ENCODE data around the gene FARP2. TPM values are rescaled to one million over a fixed set of nuclear protein-coding genes. Genes with fewer than 3 reads are reported as not detected.
"Not testable (repeated sequence)": the region's sequence is repeated elsewhere in the genome, so short reads cannot be mapped to it uniquely, and the experiment has no call there.

The FARP2 gene
- total RNA-seq, 1 donor from 2014 or later, result 79.2 TPM

DNA sequence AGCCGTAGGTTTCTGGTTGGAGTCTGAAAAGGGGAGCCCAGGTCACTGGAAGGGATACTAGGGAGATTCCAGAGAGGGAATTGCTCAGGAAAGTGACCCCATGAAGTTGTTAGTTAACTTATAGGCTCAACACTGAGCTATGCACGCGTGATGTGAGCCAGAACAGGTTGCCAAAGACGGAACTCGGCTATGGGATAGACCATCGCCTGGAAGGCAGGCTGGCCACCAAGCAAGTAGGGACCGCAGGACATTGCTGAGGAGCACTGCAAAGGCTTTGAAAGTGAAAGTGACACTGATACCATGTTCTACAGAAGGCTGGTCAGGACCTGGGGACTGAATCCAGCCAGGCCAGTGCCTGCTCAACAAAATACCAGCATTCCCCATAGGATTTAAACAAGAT is 7.3 kb downstream of the FARP2 start:
- DNase-seq (ENCODE audit: low spot score), result no peak

GRCh38 chr2:241364781-241365180 is 8.7 kb downstream of the FARP2 start:
- no peak for DNase-seq (ENCODE audit: low spot score)

DNA sequence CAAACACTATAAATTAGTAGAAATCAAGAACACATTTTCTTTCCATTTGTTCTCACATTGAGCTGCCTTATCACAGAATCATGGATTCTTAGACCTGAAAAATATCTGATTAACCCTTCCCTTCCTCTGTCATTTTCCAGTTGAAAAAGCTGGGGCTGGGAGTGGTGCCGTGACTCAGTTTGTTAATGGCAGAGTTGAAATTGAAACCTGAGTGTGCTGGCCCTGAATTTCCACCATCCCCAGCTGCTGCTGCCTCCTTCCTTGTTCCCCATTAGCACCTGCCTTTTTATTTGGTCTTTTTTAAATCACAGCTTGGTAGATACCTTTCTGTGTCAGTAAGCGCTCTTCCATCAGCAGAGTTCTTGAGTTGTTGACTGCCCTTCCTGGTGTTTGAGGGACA is 10.6 kb downstream of the FARP2 start:
- no peak for DNase-seq (ENCODE audit: low spot score)

- DNase-seq (ENCODE audit: low spot score), result no peak
These were observed 12.6 kb downstream of the FARP2 start for GRCh38 chr2:241368643-241369042.

- DNase-seq (ENCODE audit: low spot score), result no peak
These were observed 16.4 kb downstream of the FARP2 start for GRCh38 chr2:241372361-241372992.

- DNase-seq (ENCODE audit: low spot score), result no peak
These were observed 17.4 kb downstream of the FARP2 start for GRCh38 chr2:241373446-241373845.

DNA sequence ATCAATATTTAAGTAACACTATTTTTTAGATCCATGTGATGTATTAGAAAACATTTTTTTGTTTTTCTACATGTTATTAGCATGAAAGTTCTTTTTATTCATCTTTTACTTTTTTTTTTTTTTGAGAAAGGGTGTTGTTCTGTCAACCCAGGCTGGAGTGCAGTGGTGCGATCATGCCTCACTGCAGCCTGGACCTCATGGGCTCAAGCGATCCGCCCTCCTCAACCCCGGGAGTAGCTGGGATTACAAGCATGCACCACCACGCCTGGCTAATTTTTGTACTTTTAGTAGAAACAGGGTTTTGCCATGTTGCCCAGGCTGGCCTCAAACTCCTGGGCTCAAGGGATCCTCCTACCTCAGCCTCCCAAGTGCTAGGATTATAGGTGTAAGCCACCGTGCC is 17.8 kb downstream of the FARP2 start:
- not testable (repeated sequence) for DNase-seq (ENCODE audit: low spot score)

DNA sequence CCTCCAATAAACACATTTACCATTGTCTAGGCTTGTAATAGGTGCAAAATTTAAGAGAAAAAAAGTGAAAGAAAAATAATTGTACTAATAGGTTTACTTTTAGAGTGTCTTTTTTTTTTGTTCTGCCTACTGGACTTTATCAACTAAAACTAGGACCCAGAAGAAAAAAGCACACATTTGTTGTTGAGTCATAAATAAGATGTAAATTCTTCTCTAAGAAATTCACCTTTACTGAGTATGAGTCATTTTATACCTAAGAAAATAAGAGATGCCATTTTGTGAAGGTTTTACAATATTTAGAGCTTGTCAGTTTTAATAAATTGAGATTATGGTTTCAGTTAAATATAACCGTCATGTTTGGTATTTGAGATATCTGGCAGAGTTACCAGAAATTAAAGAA is 19.2 kb downstream of the FARP2 start:
- DNase-seq (ENCODE audit: low spot score), result no peak

DNA sequence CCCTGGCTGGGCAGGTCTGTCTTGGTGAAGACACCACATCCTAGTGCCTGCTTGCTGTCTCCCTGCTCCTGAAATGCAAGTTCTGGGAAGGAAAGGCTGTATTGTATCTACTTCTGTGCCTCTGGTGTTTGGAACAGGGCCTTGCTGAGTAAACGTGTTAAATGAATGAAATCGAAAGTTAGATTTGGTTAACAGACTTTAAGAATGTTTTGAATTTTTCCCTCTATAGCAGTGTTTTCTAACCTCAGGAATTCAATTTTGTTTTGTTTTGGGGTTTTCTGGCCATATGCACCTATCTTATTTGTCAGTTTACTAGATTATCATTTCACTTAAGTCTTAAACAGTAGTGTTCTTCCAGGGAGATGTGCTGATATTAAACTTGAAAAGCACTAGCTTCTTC is 20.7 kb downstream of the FARP2 start:
- no peak for DNase-seq (ENCODE audit: low spot score)

- no peak for DNase-seq (ENCODE audit: low spot score)
These were observed 22.7 kb downstream of the FARP2 start for GRCh38 chr2:241378816-241379215.

GRCh38 chr2:241379481-241380480 is 23.7 kb downstream of the FARP2 start:
- DNase-seq (ENCODE audit: low spot score), result peak; percentile 59

DNA sequence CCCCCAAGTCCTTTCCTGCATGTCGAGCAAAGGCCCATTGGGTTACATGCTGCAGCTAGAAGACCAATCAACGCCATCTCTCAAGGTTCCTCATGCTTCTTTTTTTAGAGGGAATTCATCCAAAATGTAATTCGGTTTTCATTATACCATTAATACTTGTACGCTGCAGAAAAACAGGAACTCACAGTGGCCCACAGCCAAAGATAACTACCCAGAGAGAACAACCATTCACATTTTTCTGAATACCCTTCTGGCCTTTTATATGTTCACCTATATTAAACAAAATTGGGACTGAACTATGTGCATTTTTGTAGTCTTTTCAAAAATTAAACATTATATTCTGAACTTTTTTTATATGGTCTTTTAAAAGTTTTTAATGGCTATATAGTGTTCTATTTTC is 25.8 kb downstream of the FARP2 start:
- DNase-seq (ENCODE audit: low spot score), result no peak

DNA sequence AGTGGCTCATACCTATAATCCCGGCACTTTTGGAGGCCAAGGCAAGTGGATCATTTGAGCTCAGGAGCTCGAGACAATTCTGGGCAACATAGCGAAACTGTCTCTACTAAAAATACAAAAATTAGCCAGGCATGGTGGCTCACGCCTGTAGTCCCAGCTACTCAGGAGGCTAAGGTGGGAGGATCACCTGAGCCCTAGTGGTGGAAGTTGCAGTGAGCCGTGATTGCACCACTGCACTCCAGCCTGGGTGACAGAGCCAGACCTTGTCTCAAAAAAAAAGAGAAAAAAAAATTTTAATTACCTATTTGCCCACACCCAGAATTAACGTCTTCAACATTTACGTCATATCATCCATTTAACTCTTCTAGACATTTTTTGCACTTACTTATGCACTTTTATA is 29.4 kb downstream of the FARP2 start:
- not testable (repeated sequence) for DNase-seq (ENCODE audit: low spot score)

DNA sequence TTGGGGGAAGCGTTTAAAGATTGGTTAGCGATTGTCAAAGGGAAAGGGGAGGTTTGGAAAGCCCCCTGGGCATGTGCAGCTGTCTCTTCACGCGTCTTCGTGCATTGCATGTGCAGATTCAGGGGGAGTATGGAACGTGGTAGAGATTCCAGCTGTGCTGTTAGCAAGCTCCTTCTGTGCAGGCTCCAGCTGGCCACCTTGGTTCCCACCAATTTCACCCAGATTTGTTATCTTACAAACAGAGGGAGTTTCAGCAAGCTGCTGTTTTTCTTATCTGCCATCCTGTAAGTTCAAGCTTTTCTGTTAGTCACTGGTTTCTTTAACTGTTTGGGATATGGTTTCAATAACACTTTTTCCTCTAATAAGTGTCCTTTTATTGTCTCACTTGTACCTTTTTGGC is 30.4 kb downstream of the FARP2 start:
- peak; percentile 53 for DNase-seq (ENCODE audit: low spot score)

DNA sequence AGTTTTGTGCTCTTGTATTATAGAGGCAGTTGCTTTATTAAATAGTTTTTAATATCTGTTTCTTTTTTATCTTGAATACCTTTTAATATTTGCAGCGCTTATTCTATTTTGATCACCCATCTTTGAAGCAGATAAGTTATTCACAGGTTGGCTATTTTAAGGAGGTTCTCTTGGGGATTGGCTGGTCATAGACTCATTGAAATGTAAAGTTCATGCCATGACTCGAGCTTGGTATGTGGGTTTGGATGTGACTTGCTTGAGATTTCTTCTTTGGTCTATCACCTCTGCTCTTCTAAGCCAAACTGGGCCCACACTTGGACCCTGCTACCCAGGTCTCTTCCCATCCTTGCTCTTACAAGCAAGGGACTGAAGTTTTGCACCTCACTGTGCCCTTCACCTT is 33.6 kb downstream of the FARP2 start:
- DNase-seq (ENCODE audit: low spot score), result no peak

DNA sequence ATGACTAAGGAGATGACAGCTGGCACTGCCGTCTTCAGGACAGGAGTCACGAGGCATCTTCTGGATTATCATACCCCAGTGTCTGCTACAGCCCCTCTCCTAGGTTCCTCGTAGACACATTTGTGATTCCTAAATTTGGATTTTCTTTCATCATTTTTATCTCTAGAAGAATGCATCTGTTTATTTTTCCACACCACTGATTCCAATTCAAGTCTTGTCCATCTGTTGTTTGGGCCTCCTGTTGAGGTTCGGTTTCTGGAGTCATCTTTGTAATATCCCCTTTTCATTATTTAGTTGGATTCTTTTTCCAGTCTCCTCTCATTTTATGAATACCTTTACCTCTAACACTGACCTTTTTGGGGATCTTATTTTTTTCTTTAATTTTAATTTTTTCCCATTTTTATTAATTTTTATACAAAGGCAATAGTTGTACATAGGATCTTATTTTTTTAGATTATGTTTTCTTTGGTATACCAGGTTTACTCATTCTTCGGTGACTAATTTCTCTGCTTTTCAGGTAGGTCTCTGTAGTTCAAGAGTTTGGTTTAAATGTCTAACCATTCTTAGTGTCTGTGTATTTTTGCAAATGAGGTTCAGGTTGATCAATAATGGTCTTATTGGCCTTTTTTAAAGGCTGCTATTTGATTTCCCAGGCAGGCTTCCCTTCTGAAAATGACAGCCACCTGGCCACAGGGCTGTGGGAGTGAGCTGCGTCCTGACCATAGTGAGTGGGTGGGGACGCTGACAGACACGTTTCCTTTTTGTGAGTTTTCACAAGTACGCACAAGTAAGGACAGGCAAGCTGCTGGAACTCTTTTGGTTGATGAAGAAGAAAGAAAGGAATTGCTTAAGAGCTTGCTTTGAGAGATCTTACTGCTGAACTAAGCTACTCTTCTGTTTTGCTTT is 34.5 kb downstream of the FARP2 start:
- peak; percentile 32 for DNase-seq (ENCODE audit: low spot score)

- DNase-seq (ENCODE audit: low spot score), result no peak
These were observed 36.0 kb downstream of the FARP2 start for GRCh38 chr2:241391892-241392665.

DNA sequence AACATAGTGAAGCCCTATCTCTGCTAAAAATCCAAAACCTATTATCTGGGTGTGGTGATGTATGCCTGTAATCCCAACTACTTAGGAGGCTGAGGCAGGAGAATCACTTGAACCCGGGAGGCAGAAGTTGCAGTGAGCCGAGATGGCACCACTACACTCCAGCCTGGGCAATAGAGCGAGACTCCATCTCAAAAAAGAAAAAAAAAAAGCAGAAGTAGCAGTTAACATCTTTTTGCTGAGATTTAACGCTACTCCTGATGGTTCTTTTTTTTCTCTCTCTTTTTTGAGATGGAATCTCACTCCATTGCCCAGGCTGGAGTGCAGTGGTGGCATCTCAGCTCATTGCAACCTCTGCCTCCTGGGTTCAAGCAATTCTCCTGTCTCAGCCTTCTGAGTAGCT is 36.7 kb downstream of the FARP2 start:
- not testable (repeated sequence) for DNase-seq (ENCODE audit: low spot score)

GRCh38 chr2:241393524-241394196 is 37.6 kb downstream of the FARP2 start:
- DNase-seq (ENCODE audit: low spot score), result no peak

GRCh38 chr2:241396809-241397208 is 40.7 kb downstream of the FARP2 start:
- not testable (repeated sequence) for DNase-seq (ENCODE audit: low spot score)
